Myocyte (in vitro differentiated cells): ENCODE results near the gene PAM. TPM values are rescaled to one million over a fixed set of nuclear protein-coding genes. Genes with fewer than 3 reads are reported as not detected.
"Not testable (repeated sequence)": the region's sequence is repeated elsewhere in the genome, so short reads cannot be mapped to it uniquely, and the experiment has no call there.

Source experiments
- DNase-seq: peaks from one replicate; pipeline ENCODE4 v3.0.0-alpha.2; 2012; ENCODE audit warnings: low read depth
- total RNA-seq: library from RNA; depleted of rRNA; stranded (reverse); fragments of >200 nt; gene quantifications from 2 replicates; pipeline ENCODE4 v1.2.3, GENCODE V29; 2014

Gene PAM
- total RNA-seq, 1 donor from 2014 or later, result 319 TPM

DNA sequence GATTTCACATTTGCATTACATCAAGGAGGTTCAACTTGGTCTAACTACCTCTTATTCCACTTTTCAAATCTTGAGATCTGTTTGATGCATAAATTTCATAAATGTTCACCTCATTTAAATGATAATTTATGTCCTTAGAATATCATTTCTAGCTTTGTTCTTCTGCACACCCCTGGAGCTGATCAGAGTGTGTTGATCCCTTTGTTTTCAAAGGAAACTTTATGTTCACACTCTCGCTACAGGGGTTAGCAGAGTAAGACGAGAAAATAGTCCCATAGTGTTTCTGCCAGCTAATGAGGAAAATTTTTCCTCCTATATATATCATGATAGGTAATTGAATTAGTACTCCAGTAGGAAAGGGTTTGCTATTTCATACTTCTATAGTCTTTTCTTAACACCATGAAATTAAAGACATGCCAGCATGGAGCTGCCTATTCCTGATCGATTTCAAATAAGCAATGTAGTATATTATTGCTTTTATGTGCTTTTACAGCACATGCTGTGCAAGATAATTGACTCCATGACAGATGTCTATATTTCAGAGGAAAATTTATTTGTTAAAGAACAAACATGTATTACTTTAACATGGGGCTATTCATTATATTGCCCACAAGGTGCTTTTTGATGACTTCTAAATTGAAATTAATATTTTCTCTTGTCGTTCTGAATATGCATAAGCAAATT is 4.8 kb upstream of the PAM start:
- no peak for DNase-seq

DNA sequence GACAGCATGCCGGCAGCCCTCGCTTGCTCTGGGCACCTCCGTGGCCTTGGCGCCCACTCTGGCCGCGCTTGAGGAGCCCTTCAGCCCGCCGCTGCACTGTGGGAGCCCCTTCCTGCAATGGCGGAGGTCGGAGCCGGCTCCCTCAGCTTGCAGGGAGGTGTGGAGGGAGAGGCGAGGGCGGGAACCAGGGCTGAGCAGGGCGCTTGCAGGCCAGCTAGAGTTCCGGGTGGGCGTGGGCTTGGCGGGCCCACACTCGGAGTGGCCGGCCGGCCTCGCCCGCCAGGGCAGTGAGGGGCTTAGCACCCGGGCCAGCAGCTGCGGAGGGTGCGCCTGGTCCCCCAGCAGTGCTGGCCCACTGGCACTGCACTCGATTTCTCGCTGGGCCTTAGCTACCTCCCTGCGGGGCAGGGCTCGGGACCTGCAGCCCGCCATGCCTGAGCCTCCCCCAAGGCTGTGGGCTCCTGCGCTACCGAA is 3.2 kb upstream of the PAM start:
- not testable (repeated sequence) for DNase-seq

DNA sequence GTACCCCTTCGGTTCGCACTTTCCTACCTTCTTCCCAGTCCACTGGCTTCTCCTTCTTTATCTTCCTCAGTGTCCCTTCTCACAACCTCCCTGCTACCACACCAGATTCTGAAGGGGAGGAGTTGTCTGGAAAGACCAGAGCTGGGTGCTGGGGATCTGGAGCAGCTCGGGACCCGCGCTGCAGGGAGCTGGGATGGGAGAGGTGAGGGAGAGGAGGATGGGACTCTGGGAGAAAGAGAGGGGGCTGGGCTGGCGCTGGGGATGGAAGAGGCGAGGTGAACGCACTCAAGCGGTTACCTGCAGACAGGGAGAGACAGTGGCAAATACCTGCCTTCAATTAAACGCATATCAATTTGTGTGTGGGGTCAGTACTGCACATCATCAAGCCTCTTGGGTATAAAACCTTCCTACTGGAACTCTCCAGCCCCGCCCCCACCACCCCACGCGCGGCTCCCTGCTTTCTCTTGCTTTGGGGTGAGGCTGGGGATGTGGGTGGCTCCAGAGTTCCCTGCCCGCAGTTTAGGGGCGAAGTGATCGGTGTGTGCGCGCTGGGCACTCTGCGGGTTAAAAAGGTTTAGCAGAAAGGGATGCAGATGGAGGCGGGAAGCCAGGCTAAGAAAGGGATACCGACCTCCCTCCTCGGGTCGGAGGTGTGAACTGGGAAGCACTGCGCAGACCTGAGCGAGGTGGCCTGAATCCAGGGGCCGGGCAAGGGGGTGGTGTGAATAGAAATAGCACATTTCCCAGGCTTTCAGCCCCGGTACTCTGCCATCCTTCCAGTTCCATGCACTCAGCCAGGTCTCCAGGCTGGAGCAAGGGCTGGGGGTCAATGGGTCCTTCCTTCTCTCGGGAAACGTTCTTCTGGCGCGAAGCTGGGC is 977 bp upstream of the PAM start:
- no peak for DNase-seq

DNA sequence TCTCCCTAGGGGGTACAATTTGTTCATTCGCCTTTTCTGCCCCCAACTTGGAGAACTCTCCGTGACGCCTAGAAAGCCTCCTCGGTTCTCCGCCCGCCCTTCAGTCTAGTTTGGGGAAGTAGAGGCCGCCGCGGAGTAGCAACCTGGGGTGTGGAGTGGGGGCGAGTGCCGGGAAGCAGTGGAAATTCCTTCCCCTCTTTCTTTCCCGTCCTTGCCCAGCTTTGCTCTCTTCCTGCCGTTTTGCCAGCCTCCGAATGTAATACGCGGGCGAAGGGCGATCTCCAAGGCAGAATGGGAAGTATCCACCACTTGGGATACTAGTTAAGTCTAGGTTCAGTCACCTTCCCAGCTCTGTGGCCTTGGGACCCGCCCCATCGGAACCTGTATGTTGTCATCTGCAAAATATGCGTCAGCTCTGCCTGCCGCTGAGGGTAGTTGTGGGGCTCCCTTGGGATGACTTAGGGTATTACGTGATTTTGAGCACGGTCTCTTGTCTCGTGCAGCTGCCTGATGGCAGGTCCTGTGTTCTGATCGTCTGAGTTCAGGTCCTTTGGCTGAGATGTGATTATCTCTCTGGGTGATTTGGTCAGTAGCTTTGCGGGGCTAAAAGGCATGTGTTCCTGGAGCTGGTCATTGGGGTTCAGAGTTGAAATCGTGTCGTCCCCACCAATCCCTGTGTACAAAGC is 724 bp downstream of the PAM start:
- DNase-seq, result peak; percentile 80

DNA sequence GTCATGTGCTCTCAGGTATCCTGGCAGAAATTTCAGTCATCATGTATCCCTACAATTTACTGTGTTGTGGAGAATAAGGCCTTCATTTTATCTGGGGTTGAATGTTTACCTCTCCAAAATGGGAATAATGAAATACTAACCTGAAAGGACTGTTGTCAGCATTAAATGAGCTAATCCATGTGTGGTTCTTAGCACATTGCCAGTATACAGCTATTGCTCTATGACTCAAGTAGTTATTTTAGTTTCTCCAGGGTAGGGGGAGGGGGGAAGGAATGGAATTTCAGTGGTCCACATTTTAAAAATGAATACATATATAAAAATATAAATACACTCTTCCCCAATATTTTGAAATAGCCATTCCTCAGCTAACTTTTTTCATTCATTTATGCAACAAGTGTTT is 3.5 kb downstream of the PAM start:
- DNase-seq, result peak; percentile 39

DNA sequence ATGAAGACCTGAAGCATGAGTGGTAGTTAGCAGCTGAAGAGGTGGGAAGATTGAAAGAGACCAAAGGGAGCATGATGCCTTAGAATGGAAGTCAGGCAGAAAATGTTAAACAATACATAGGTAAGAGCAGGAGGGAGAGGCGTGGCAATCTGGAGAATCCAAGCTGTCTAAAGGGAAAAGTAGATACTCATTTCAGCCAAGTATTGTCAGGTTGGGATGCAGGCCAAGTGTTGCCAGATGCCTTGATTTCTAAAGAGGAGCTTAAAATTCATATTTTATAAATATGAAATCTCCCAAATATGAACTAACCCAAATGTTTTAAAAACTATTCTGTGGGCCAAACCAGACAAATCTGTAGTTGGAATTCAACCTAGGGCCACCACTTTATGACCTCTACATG is 4.2 kb downstream of the PAM start:
- no peak for DNase-seq

DNA sequence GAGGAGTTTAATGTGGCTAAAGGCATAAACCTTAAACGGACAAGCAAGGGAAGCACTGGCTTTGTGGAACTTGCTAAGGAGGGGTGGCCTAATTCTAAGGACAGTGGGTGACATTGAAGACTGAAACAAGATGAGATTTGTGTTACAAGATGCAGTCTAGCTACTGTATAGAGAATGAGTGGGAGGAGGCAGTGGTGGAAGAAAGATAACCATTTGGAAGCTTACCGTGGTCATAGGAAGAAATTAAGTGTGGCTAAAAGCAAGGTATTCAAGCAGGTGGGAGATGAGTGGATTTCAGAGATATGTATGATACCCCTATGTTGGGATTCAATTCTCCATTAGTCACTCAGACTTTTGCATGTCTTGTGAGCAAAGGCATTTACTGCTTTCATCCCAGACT is 4.6 kb downstream of the PAM start:
- DNase-seq, result no peak

DNA sequence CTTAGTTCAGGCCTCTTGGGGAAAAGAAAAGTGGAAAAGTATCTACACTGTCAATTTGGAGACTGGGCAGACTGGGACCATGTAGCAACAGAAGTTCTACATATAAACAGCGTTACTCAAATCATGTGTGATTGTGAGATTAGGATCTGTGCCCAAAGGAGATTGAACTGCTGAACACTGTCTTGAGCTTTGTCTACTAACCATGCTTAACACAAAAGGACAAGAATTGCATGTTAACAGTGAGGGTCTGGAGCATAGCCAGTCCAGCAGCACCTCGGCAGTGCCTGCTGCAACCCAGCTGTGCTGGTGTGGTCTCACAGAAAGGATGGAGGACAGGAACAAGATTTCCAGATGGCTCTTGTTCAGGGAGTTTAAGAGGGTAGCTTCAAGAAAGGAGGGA is 5.7 kb downstream of the PAM start:
- DNase-seq, result peak; percentile 54

DNA sequence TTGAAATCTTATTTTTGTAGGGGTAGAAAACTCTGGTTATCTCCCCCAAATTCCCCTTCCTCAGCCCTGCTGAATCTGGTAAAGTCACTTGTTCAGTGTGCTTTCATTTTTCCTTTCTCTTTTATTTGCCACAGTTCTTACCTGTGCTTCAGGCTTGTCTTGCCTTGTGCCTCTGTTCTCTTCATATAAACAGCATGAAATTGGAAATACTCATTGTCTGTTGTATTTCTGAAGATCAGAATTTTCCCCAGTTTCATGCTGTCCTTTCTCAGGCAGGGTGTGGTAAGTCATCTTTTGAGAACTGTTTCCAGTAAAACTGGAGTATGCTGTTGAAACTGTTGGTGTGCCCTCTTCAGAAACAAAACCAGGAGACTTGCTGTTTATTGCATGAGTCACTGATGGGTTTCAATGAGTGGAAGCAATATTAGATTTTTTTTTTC is 7.0 kb downstream of the PAM start:
- DNase-seq, result peak; percentile 11

DNA sequence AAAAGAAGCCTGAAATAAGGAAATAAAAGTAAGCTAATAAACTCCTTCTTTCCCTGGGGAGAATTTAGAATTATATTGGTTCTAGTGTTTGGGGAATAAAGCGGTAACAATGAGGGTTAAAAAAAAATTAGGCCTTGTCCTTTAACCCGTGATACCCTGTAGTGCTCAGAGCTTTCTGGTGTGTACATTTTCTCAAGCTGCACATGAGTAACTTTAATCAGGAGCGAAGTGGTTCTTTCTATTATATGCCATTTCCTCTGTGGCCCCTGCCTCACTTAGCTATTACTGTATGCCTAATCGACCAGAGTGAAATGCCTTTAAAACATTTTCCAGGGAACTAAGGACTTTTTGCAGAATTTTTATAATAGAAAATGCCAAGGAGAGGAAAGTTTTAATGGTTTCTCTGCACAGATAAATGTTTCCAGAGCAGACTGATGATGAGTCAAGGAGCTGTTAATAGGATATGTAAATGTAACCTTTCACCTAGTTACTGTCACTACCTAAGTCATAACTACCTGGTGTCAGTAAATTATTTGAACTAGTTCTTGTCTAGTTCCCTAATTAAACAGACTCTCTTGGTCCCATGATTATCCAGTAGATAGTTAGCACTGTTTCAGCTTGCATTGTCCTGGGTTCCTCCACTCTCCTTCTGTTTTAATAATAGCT is 7.6 kb downstream of the PAM start:
- DNase-seq, result no peak

DNA sequence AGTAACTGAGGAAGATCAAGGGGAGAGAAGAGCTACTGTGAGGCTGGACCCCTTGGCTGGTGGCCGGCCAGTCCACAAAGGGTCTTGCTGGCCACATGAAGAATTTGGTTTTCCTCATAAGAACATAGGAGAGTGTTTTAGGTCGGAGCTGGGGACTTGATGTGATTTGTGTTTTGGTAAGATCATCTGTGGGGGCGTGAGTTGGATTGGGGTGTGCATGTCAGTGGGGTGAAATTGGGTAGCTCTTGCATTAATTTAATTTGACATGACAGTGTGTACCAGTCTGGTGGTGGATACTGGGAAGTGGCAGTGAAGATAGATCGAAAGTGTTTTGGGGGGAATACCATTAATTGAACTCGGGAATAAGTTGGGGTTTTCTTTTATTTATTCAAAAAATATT is 8.6 kb downstream of the PAM start:
- no peak for DNase-seq

DNA sequence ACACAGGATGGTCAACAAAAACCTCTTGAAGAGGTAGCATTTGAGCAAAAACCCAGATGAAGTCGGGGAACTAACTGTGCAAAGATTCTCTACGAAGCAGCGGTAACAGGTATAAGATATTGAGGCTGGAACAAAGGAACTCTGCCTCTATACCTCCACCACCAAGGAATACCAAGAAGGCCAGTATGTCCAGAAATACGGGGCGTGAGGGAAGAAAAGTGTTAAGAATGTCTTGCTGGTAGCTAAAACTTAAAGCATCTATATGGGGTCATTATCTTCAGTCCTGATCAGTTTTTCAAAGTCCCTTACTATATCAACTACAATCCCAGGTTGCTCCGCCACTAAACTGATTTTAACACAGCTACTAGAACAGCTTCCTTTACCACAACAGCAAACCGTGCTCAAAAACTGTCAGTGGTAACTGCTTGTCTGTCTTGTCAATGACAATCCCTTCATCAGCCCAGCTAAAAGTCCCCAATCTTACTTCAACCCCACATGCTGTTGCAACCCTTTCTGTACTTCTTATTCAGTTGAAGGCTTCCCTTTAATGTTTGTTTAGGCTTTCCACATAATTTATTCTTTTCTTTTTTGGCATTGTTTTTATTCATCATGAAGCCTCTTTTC is 9.4 kb downstream of the PAM start:
- no peak for DNase-seq

DNA sequence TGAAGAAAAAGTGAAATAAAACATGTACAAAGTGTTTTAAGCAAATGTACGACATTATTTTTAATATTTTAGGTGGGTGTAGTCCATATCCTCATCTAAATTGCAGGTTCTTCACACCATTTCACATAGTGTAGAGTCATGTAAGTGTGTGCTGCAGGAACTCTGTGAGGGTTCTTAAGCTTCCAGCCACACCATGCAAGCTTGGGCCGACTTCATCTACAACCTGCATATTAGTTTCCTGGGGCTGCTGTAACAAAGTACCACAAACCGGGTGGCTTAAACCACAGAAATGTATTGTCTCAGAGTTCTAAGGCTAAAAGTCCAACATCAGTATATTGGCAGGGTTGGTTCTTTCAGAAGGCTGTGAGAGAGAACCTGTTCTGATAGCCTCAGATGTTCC is 10.2 kb downstream of the PAM start:
- no peak for DNase-seq

DNA sequence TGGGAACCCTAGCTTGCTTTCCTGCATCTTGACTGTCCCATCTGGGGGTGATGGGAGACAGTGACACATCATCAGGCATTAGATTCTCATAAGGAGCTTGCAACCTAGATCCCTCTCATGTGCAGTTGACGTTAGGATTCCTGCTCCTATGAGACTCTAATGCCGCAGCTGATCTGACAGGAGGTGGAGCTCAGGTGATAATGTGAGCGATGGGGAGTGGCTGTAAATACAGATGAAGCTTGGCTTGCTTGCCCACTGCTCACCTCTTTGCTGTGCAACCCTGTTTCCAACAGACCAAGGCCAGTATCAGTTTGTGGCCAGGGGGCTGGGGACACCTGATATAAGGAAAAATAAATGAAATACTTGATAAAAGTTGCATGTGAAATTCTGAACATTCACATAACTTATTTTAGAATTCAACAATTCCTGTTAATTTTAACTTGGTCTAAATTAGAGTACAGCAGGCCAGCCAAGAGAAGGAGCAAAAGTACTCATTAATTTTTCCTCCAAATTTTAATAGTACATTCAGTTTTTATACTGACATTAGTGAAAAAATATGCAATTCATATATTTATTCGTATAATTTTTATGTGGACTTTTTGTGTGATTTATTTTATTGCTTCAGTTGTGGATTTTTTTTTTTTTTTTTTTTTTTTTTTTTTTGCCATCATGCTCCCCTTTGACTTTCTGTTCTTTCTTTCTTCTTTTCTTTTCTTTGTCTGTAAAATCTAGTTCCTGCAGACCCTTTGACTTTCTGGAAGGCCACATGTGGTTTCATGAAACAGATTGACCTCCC is 11.4 kb downstream of the PAM start:
- no peak for DNase-seq

DNA sequence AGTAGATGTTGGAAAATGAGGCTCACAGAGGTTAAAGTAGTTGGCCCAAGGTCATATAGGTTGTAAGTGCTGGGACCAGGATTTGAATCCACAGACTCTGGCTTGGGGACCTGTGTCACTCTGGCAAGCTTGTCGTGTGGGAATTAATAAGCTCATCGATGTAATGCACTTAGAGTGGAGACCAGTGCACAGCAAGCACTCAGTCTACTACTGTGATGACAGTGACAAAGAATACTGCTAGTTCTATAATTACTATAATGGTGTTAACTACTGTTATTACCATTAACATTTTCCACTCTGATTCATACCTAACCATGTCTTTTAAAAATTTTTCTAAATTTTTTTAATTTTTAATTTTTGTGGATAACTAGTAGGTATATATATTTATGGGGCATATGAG is 12.8 kb downstream of the PAM start:
- no peak for DNase-seq

DNA sequence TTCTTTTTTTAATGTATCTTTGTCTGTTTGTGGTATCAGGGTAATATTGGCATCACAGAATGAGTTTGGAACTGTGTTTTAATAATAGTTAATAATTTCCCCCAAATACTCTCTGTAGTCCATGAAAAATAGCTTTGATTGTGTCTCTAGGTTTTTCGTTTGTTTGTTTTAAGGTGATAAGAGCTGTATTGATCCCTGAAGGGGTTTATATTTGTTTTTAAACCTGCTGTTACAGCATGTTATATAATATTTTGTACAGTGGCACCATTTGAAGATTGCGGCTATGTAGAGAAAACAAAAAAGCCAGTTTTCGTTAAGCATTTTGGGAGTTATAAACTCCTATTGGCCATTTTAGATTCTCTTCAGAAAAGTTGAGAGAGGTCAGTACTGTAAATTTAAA is 15.7 kb downstream of the PAM start:
- no peak for DNase-seq

DNA sequence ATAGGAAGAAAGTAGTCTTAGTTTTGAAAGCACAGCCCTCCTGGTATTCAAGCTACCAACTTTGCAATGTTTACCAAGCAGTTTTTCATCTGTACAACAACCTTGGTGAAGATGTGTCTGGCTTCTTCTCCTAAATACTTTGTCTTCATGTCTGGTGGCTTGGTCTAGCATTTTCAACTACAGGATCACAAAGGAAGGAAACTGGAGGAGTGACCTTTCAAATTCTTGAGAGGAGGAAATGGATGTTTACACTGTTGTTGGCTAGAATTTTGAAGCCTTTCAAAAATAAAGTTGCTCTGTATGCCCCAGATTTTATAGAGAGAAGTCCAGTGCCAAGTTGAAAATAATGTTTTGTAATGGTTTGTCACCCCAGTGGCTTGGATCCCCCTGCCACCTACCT is 16.3 kb downstream of the PAM start:
- DNase-seq, result no peak

DNA sequence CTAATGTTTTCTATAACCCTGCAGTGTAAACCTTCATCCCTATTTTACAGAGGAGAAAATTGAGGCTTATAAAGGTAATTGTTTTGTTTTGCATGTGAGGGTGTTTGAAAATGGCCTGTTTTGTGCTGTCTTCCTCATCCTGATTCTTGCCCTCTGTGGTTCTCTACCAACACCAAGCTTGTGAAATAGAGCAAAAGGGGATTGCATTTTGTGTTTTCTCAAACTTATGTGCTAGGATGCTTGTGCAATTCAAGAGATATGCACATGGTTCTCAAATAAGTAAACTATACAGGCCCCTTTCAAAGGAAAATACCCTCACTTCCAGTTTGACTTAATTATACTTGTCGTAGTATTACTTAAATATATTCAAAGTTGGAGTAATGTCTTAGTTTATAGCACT is 17.2 kb downstream of the PAM start:
- DNase-seq, result no peak

DNA sequence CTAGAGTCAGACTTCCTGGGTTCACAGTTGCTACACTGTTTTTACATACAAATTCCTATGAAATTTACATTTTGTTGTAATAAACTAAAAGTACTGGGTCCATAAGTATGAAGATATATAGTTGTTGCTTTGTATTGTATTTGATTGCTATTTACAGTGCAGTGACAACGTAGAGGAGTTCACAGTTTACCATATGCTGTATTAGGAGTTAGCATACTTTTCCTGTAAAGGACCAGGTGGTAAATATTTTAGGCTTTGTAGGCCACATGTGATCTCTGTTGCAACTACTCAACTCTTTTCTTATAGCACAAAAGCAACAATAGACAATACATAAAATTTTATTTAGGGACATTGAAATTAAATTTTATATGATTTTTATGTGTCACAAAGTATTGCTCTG is 18.0 kb downstream of the PAM start:
- no peak for DNase-seq

DNA sequence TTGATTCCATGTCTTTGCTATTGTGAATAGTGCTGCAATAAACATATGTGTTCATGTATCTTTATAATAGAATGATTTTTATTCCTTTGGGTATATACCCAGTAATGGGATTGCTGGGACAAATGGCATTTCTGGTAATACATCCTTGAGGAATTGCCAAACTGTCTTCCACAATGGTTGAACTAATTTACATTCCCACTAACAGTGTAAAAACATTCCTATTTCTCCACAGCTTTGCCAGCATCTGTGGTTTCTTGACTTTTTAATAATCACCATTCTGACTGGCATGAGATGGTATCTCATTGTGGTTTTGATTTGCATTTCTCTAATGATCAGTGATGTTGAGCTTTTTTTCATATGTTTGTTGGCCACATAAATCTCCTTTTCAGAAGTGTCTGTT is 20.7 kb downstream of the PAM start:
- DNase-seq, result not testable (repeated sequence)
